GM23338 (cell line): ENCODE results near the gene TMEM116. TPM values are rescaled to one million over a fixed set of nuclear protein-coding genes. Genes with fewer than 3 reads are reported as not detected.

Source experiments
- ATAC-seq: fragments of 200-7000 bp; cut with Tn5 transposase; 3 replicates; pipeline ENCODE4 v1.9.1; 2020
- DNase-seq: peaks from one replicate; pipeline ENCODE4 v3.0.0-alpha.2; 2015; ENCODE audit warnings: low spot score
- H2AFZ ChIP-seq: fragments of 200-600 bp; sonication (generic); 2 replicates; pipeline ENCODE4 v1.8.0; 2016; ENCODE audit warnings: antibody characterized with exemption, mild to moderate bottlenecking, moderate library complexity
- H3F3A ChIP-seq: fragments of 200-600 bp; sonication (generic); replicated peaks from 2 replicates; pipeline ENCODE4 v1.8.0; 2017; ENCODE audit warnings: antibody characterized with exemption, mixed run types, low read depth
- H3K27ac ChIP-seq: fragments of 200-600 bp; sonication (generic); 2 replicates; pipeline ENCODE4 v1.6.1; 2016; ENCODE audit warnings: low read depth
- H3K27me3 ChIP-seq: fragments of 200-600 bp; sonication (generic); 2 replicates; pipeline ENCODE4 v1.8.0; 2016; ENCODE audit warnings: mild to moderate bottlenecking, mixed run types, moderate library complexity; ENCODE audit not compliant: insufficient read depth
- H3K36me3 ChIP-seq: fragments of 200-600 bp; sonication (generic); 2 replicates; pipeline ENCODE4 v1.8.0; 2016; ENCODE audit warnings: mild to moderate bottlenecking; ENCODE audit not compliant: insufficient read depth
- H3K4me1 ChIP-seq: fragments of 200-600 bp; sonication (generic); 2 replicates; pipeline ENCODE4 v1.8.0; 2016; ENCODE audit warnings: mild to moderate bottlenecking, moderate library complexity; ENCODE audit not compliant: insufficient read depth
- H3K4me2 ChIP-seq: fragments of 200-600 bp; sonication (generic); 2 replicates; pipeline ENCODE4 v1.7.1; 2017; ENCODE audit warnings: mixed run types
- H3K4me3 ChIP-seq: fragments of 200-600 bp; sonication (generic); 2 replicates; pipeline ENCODE4 v1.6.1; 2016; ENCODE audit warnings: mixed run types
- H3K79me2 ChIP-seq: fragments of 200-600 bp; sonication (generic); replicated peaks from 2 replicates; pipeline ENCODE4 v1.8.0; 2017; ENCODE audit warnings: mild to moderate bottlenecking; ENCODE audit not compliant: insufficient read depth
- H3K9me2 ChIP-seq: fragments of 200-600 bp; sonication (generic); 2 replicates; pipeline ENCODE4 v1.8.0; 2017; ENCODE audit not compliant: insufficient read depth
- H4K20me1 ChIP-seq: fragments of 200-600 bp; sonication (generic); replicated peaks from 2 replicates; pipeline ENCODE4 v1.8.0; 2017; ENCODE audit warnings: mild to moderate bottlenecking; ENCODE audit not compliant: insufficient read depth
- H3K27ac Mint-ChIP-seq: 2 replicates; pipeline ENCODE4 v1.8.0; 2020; ENCODE audit warnings: inconsistent platforms, mild to moderate bottlenecking, moderate library complexity, mixed read lengths
- H3K27me3 Mint-ChIP-seq: 3 replicates; pipeline ENCODE4 v1.8.0; 2022; ENCODE audit warnings: low read depth, mild to moderate bottlenecking, moderate library complexity, mixed read lengths, inconsistent platforms; ENCODE audit not compliant: insufficient read depth, poor library complexity
- H3K36me3 Mint-ChIP-seq: 3 replicates; pipeline ENCODE4 v1.8.0; 2021; ENCODE audit warnings: low read depth, mild to moderate bottlenecking, inconsistent platforms, moderate library complexity, mixed read lengths
- H3K4me1 Mint-ChIP-seq: 3 replicates; pipeline ENCODE4 v1.8.0; 2020; ENCODE audit warnings: mild to moderate bottlenecking, inconsistent platforms, mixed read lengths
- H3K4me3 Mint-ChIP-seq: 3 replicates; pipeline ENCODE4 v1.8.0; 2021; ENCODE audit warnings: moderate library complexity, mild to moderate bottlenecking, inconsistent platforms, mixed read lengths
- H3K9me3 Mint-ChIP-seq: 3 replicates; pipeline ENCODE4 v1.8.0; 2020; ENCODE audit warnings: moderate library complexity, mild to moderate bottlenecking, inconsistent platforms, mixed read lengths
- CREB1 ChIP-seq: fragments of 250-450 bp; sonication (Bioruptor Pico); IDR thresholded peaks from 2 replicates; pipeline ENCODE4 v1.5.0; 2020; ENCODE audit warnings: low read depth, mild to moderate bottlenecking, moderate library complexity
- EZH2 ChIP-seq: fragments of 200-600 bp; sonication (generic); IDR thresholded peaks from one replicate; pipeline ENCODE4 v1.8.0; 2017; ENCODE audit warnings: antibody characterized with exemption, mild to moderate bottlenecking, low read depth; ENCODE audit not compliant: unreplicated experiment
- EZH2phosphoT487 ChIP-seq: fragments of 200-600 bp; sonication (generic); IDR thresholded peaks from one replicate; pipeline ENCODE4 v1.8.1; 2018; ENCODE audit warnings: antibody characterized with exemption; ENCODE audit not compliant: unreplicated experiment
- JUNB ChIP-seq: IDR thresholded peaks from one replicate; pipeline ENCODE4 v1.6.1; 2016; ENCODE audit warnings: antibody characterized with exemption; ENCODE audit not compliant: unreplicated experiment
- NANOG ChIP-seq: IDR thresholded peaks from 2 replicates; pipeline ENCODE4 v1.6.1; 2016; ENCODE audit warnings: antibody characterized with exemption, borderline replicate concordance
- POLR2AphosphoS5 ChIP-seq: IDR thresholded peaks from 2 replicates; pipeline ENCODE4 v1.6.1; 2016; ENCODE audit warnings: antibody characterized with exemption, low read depth
- STAT1 ChIP-seq: IDR thresholded peaks from one replicate; pipeline ENCODE4 v1.6.1; 2016; ENCODE audit warnings: antibody characterized with exemption; ENCODE audit not compliant: unreplicated experiment
- ZNF114 ChIP-seq: fragments of 250-450 bp; sonication (Bioruptor Pico); IDR thresholded peaks from 2 replicates; pipeline ENCODE4 v1.5.0; 2020; ENCODE audit warnings: mild to moderate bottlenecking, moderate library complexity
- ZNF331 ChIP-seq: fragments of 250-450 bp; sonication (Bioruptor Pico); IDR thresholded peaks from 2 replicates; pipeline ENCODE4 v1.5.0; 2020; ENCODE audit warnings: low read depth, mild to moderate bottlenecking, moderate library complexity
- polyA plus RNA-seq: library from polyadenylated mRNA; unstranded; fragments of >200 nt; fragmentation: Nextera tagmentation; extraction: Ambion mirVana; gene quantifications from 2 replicates; pipeline ENCODE4 v1.2.1, GENCODE V29; 2016
- total RNA-seq: library from RNA; depleted of rRNA; stranded (reverse); fragments of >200 nt; shearing (Covaris generic); gene quantifications from 2 replicates; pipeline ENCODE4 v1.2.3, GENCODE V29; 2014
- TF ChIP-seq, protein P1 (sequence below): IDR thresholded peaks from one replicate; pipeline ENCODE4 v1.6.1; 2018; ENCODE audit warnings: antibody characterized with exemption; ENCODE audit not compliant: unreplicated experiment
- TF ChIP-seq, protein P2 (sequence below), 2 experiments: fragments of 200-600 bp in 1 of 2; sonication (generic) in 1 of 2; conservative IDR thresholded peaks; 2 replicates each; pipeline versions ENCODE4 v1.5.1 to v1.6.1; 2016 to 2017; ENCODE audit warnings: antibody characterized with exemption in 2 of 2, low read depth in 2 of 2, mild to moderate bottlenecking in 2 of 2, moderate library complexity in 1 of 2
- TF ChIP-seq, protein P3 (sequence below): IDR thresholded peaks from 2 replicates; pipeline ENCODE4 v1.6.1; 2016; ENCODE audit warnings: antibody characterized with exemption
- TF ChIP-seq, protein P4 (sequence below): fragments of 250-450 bp; sonication (Bioruptor Pico); IDR thresholded peaks from 2 replicates; pipeline ENCODE4 v1.5.0; 2020; ENCODE audit warnings: mild to moderate bottlenecking, moderate library complexity

TMEM116 gene
- total and polyA plus RNA-seq, 2 experiments from 2014 or later, result 8.0 to 10.4 TPM

DNA sequence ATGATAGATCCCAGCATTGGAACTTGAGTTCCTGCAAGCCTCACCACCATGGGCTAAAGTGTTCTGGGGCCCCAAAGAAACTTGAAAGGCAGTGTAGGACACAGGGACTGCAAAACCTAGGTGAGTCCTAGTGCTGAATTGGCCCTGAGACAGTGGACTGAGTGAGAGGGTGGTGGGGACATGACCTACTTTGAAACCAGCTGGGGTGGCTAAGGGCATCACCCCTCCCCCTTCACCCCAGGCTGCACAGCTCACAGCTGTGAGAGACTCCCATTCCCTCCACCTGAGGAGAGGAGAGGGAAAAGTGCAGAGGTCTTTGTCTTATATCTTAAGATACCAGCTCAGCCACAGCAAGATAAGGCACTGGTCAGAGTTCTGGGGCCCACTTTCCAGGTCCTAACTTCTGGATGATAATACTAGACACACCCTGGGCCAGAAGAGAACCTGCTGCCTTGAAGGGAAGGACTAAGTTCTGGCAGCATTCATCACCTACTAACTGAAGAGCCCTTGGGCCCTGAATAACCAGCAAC, 108.5 kb downstream of the TMEM116 start:
- no peaks in the 10 kb centered on the region for H4K20me1 ChIP-seq
- no peak overlapping the region for H3K4me3 ChIP-seq
- no peaks in the 10 kb centered on the region for H3K4me1 ChIP-seq
- H3K36me3 ChIP-seq, result no peaks in the 10 kb centered on the region
- no peak overlapping the region for H3K4me3 Mint-ChIP-seq
- H3F3A ChIP-seq, result 0 out of 2 replicates have a peak, but pooled peaks cover 1% of the 10 kb centered on the region
- no peaks in the 10 kb centered on the region for H3K79me2 ChIP-seq
- ATAC-seq (peak; percentile 61), DNase-seq (no peak)
- H3K4me2 ChIP-seq, result no peak overlapping the region
- no peak overlapping the region for H3K27ac ChIP-seq
- 0 out of 3 replicates have a peak, but pooled peaks cover 2% of the 10 kb centered on the region for H3K4me1 Mint-ChIP-seq
- H3K27me3 Mint-ChIP-seq, result peaks cover 6% of the 10 kb centered on the region
- TF ChIP-seq ZNF331 (CRISPR knock-in tag) (no peak), CREB1 (no peak), EZH2 (no peak), POLR2AphosphoS5 (no peak), STAT1 (no peak), JUNB (no peak), ZNF114 (CRISPR knock-in tag) (no peak), NANOG (no peak), EZH2phosphoT487 (no peak)
- TF ChIP-seq, protein P1, sequence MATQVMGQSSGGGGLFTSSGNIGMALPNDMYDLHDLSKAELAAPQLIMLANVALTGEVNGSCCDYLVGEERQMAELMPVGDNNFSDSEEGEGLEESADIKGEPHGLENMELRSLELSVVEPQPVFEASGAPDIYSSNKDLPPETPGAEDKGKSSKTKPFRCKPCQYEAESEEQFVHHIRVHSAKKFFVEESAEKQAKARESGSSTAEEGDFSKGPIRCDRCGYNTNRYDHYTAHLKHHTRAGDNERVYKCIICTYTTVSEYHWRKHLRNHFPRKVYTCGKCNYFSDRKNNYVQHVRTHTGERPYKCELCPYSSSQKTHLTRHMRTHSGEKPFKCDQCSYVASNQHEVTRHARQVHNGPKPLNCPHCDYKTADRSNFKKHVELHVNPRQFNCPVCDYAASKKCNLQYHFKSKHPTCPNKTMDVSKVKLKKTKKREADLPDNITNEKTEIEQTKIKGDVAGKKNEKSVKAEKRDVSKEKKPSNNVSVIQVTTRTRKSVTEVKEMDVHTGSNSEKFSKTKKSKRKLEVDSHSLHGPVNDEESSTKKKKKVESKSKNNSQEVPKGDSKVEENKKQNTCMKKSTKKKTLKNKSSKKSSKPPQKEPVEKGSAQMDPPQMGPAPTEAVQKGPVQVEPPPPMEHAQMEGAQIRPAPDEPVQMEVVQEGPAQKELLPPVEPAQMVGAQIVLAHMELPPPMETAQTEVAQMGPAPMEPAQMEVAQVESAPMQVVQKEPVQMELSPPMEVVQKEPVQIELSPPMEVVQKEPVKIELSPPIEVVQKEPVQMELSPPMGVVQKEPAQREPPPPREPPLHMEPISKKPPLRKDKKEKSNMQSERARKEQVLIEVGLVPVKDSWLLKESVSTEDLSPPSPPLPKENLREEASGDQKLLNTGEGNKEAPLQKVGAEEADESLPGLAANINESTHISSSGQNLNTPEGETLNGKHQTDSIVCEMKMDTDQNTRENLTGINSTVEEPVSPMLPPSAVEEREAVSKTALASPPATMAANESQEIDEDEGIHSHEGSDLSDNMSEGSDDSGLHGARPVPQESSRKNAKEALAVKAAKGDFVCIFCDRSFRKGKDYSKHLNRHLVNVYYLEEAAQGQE, result no peak
- TF ChIP-seq, protein P2, sequence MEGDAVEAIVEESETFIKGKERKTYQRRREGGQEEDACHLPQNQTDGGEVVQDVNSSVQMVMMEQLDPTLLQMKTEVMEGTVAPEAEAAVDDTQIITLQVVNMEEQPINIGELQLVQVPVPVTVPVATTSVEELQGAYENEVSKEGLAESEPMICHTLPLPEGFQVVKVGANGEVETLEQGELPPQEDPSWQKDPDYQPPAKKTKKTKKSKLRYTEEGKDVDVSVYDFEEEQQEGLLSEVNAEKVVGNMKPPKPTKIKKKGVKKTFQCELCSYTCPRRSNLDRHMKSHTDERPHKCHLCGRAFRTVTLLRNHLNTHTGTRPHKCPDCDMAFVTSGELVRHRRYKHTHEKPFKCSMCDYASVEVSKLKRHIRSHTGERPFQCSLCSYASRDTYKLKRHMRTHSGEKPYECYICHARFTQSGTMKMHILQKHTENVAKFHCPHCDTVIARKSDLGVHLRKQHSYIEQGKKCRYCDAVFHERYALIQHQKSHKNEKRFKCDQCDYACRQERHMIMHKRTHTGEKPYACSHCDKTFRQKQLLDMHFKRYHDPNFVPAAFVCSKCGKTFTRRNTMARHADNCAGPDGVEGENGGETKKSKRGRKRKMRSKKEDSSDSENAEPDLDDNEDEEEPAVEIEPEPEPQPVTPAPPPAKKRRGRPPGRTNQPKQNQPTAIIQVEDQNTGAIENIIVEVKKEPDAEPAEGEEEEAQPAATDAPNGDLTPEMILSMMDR (conservative IDR thresholded peaks at IDR 0.05; ENCODE audit: low read depth in 2 of 2), result no peak
- TF ChIP-seq, protein P3, sequence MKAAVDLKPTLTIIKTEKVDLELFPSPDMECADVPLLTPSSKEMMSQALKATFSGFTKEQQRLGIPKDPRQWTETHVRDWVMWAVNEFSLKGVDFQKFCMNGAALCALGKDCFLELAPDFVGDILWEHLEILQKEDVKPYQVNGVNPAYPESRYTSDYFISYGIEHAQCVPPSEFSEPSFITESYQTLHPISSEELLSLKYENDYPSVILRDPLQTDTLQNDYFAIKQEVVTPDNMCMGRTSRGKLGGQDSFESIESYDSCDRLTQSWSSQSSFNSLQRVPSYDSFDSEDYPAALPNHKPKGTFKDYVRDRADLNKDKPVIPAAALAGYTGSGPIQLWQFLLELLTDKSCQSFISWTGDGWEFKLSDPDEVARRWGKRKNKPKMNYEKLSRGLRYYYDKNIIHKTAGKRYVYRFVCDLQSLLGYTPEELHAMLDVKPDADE, result no peak
- TF ChIP-seq, protein P4, sequence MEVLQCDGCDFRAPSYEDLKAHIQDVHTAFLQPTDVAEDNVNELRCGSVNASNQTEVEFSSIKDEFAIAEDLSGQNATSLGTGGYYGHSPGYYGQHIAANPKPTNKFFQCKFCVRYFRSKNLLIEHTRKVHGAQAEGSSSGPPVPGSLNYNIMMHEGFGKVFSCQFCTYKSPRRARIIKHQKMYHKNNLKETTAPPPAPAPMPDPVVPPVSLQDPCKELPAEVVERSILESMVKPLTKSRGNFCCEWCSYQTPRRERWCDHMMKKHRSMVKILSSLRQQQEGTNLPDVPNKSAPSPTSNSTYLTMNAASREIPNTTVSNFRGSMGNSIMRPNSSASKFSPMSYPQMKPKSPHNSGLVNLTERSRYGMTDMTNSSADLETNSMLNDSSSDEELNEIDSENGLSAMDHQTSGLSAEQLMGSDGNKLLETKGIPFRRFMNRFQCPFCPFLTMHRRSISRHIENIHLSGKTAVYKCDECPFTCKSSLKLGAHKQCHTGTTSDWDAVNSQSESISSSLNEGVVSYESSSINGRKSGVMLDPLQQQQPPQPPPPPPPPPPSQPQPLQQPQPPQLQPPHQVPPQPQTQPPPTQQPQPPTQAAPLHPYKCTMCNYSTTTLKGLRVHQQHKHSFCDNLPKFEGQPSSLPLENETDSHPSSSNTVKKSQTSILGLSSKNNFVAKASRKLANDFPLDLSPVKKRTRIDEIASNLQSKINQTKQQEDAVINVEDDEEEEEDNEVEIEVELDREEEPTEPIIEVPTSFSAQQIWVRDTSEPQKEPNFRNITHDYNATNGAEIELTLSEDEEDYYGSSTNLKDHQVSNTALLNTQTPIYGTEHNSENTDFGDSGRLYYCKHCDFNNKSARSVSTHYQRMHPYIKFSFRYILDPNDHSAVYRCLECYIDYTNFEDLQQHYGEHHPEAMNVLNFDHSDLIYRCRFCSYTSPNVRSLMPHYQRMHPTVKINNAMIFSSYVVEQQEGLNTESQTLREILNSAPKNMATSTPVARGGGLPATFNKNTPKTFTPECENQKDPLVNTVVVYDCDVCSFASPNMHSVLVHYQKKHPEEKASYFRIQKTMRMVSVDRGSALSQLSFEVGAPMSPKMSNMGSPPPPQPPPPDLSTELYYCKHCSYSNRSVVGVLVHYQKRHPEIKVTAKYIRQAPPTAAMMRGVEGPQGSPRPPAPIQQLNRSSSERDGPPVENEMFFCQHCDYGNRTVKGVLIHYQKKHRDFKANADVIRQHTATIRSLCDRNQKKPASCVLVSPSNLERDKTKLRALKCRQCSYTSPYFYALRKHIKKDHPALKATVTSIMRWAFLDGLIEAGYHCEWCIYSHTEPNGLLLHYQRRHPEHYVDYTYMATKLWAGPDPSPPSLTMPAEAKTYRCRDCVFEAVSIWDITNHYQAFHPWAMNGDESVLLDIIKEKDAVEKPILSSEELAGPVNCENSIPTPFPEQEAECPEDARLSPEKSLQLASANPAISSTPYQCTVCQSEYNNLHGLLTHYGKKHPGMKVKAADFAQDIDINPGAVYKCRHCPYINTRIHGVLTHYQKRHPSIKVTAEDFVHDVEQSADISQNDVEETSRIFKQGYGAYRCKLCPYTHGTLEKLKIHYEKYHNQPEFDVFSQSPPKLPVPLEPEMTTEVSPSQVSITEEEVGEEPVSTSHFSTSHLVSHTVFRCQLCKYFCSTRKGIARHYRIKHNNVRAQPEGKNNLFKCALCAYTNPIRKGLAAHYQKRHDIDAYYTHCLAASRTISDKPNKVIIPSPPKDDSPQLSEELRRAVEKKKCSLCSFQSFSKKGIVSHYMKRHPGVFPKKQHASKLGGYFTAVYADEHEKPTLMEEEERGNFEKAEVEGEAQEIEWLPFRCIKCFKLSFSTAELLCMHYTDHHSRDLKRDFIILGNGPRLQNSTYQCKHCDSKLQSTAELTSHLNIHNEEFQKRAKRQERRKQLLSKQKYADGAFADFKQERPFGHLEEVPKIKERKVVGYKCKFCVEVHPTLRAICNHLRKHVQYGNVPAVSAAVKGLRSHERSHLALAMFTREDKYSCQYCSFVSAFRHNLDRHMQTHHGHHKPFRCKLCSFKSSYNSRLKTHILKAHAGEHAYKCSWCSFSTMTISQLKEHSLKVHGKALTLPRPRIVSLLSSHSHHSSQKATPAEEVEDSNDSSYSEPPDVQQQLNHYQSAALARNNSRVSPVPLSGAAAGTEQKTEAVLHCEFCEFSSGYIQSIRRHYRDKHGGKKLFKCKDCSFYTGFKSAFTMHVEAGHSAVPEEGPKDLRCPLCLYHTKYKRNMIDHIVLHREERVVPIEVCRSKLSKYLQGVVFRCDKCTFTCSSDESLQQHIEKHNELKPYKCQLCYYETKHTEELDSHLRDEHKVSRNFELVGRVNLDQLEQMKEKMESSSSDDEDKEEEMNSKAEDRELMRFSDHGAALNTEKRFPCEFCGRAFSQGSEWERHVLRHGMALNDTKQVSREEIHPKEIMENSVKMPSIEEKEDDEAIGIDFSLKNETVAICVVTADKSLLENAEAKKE (CRISPR knock-in tag), result no peak
- H3K36me3 Mint-ChIP-seq, result peaks cover 45% of the 10 kb centered on the region
- no peaks in the 10 kb centered on the region for H3K27me3 ChIP-seq
- H3K9me3 Mint-ChIP-seq, result peaks cover 31% of the 10 kb centered on the region
- peaks cover 2% of the 10 kb centered on the region; the same call in 1 of the 2 replicates for H3K9me2 ChIP-seq
- no peak overlapping the region for H2AFZ ChIP-seq
- H3K27ac Mint-ChIP-seq, result no peak overlapping the region
